Tibial nerve (tissue), 3 donors: ENCODE data around the gene ANAPC4.

Source experiments
- POLR2A ChIP-seq, 2 donors: fragments of 450-650 bp; IDR thresholded peaks; one replicate each; pipeline ENCODE4 v1.6.1; 2017; ENCODE audit warnings: antibody characterized with exemption in 2 of 2, mild to moderate bottlenecking in 2 of 2, moderate library complexity in 2 of 2
- TF ChIP-seq, protein P1 (sequence below), 5 experiments: fragments of 200-600 bp in 3 of 5; fragments of 450-650 bp in 2 of 5; sonication (generic) in 3 of 5; IDR thresholded peaks; one replicate each; pipeline ENCODE4 v1.5.1; 2016 to 2019; ENCODE audit warnings: antibody characterized with exemption in 5 of 5, mild to moderate bottlenecking in 3 of 5, moderate library complexity in 2 of 5

DNA sequence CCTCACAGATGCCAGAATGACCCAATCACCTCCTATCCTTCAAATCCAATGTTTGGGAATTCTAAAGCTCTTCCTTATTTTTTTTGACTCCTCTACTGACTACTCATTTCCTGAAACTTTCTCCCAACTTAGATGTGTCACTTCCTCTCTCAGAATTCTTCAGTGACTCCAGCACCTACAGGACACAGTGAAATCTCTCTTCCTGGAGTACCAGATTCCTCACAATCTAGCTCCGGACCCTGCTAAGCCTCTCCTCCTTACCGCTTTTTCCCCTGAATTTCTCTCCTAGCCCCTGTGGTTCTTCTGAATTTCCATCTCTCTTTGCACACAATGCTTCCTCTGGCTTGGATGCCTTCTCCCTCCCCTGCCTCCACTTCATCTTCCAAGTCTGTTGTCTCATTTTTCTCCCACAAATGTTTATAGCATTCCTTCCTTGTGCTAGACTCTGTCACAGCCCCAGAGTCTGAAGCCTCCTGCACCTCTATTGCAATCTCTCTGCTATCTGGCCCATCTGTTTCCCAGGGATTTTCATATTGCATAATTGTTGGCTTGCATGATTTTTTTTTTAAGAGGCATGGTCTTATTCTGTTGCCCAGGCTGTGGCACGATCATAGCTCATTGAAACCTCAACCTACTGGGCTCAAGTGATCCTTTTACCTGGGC, 80.1 kb downstream of the ANAPC4 start:
- TF ChIP-seq, protein P1, sequence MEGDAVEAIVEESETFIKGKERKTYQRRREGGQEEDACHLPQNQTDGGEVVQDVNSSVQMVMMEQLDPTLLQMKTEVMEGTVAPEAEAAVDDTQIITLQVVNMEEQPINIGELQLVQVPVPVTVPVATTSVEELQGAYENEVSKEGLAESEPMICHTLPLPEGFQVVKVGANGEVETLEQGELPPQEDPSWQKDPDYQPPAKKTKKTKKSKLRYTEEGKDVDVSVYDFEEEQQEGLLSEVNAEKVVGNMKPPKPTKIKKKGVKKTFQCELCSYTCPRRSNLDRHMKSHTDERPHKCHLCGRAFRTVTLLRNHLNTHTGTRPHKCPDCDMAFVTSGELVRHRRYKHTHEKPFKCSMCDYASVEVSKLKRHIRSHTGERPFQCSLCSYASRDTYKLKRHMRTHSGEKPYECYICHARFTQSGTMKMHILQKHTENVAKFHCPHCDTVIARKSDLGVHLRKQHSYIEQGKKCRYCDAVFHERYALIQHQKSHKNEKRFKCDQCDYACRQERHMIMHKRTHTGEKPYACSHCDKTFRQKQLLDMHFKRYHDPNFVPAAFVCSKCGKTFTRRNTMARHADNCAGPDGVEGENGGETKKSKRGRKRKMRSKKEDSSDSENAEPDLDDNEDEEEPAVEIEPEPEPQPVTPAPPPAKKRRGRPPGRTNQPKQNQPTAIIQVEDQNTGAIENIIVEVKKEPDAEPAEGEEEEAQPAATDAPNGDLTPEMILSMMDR (IDR thresholded peaks at IDR 0.05) = no peak
- TF ChIP-seq POLR2A (IDR thresholded peaks at IDR 0.05) = no peak
